A549 (cell line): ENCODE measurements around the gene CHCHD6. TPM values are rescaled to one million over a fixed set of nuclear protein-coding genes. Genes with fewer than 3 reads are reported as not detected.

Source experiments
- ATAC-seq, 2 experiments: fragments of 200-7000 bp in 1 of 2; fragments of >200 bp in 1 of 2; cut with Nextera tagmentation in 1 of 2; cut with Tn5 transposase in 1 of 2; 3 replicates each; pipeline versions ENCODE4 v1.8.0 to v1.9.1; 2018 to 2020; ENCODE audit warnings: mild to moderate bottlenecking in 1 of 2, moderate library complexity in 1 of 2
- CTCF ChIA-PET: fragments of 300-600 bp; sonication (Branson Sonifier 250); formaldehyde crosslinking; extraction: SDS; loops from one replicate; lab custom pipeline; 2021; ENCODE audit warnings: antibody characterized with exemption, inconsistent platforms; lab: Yijun Ruan, JAX
- POLR2A ChIA-PET: fragments of 350-600 bp; formaldehyde crosslinking; extraction: SDS; loops from one replicate; lab custom pipeline; 2021; ENCODE audit warnings: antibody characterized with exemption, inconsistent platforms; lab: Yijun Ruan, JAX
- DNase-seq, 2 experiments: peaks; one replicate each; pipeline versions ENCODE4 v3.0.0 to v3.0.0-alpha.2; 2011 to 2016; ENCODE audit warnings: low read depth in 1 of 2, low spot score in 1 of 2
- FAIRE-seq: peaks from 2 replicates; lab custom pipeline; 2011; peaks lifted over from hg19 to GRCh38; lab: Jason Lieb, UNC
- H3K27ac ChIP-seq, 2 experiments: fragments of >200 bp; sonication (Bioruptor Twin); formaldehyde crosslinking; 3 replicates each; pipeline ENCODE4 v1.5.1; 2016 to 2017
- H3K4me1 ChIP-seq: fragments of >200 bp; sonication (Bioruptor Twin); formaldehyde crosslinking; 3 replicates; pipeline ENCODE4 v1.6.1; 2016
- H3K4me2 ChIP-seq: fragments of >200 bp; sonication (Bioruptor Twin); formaldehyde crosslinking; 3 replicates; pipeline ENCODE4 v1.6.1; 2016
- H3K4me3 ChIP-seq: fragments of >200 bp; sonication (Bioruptor Twin); formaldehyde crosslinking; 3 replicates; pipeline ENCODE4 v1.5.1; 2016
- H3K9me3 ChIP-seq: fragments of >200 bp; sonication (Bioruptor Twin); formaldehyde crosslinking; 3 replicates; pipeline ENCODE4 v1.6.1; 2016
- BHLHE40 ChIP-seq: IDR thresholded peaks from 2 replicates; pipeline ENCODE4 v1.6.1; 2012; ENCODE audit warnings: low read depth, low read length, inconsistent platforms
- CBX8 ChIP-seq: fragments of 200-600 bp; sonication (generic); IDR thresholded peaks from 2 replicates; pipeline ENCODE4 v1.6.1; 2016
- CHD2 ChIP-seq: fragments of 150-350 bp; IDR thresholded peaks from 2 replicates; pipeline ENCODE4 v1.6.1; 2014; ENCODE audit warnings: low read length; ENCODE audit not compliant: partially characterized antibody
- CTCF ChIP-seq: fragments of >200 bp; sonication (Bioruptor Twin); formaldehyde crosslinking; IDR thresholded peaks from 3 replicates; pipeline ENCODE4 v1.5.1; 2016
- E2F6 ChIP-seq: IDR thresholded peaks from 2 replicates; pipeline ENCODE4 v1.6.1; 2012; ENCODE audit warnings: low read depth, borderline replicate concordance
- FOXS1 ChIP-seq: fragments of 250-450 bp; sonication (Bioruptor Pico); IDR thresholded peaks from 2 replicates; pipeline ENCODE4 v1.5.0; 2020; ENCODE audit warnings: mild to moderate bottlenecking, moderate library complexity
- HOXA7 ChIP-seq: fragments of 250-450 bp; sonication (Bioruptor Pico); IDR thresholded peaks from 2 replicates; pipeline ENCODE4 v1.5.0; 2020; ENCODE audit warnings: mild to moderate bottlenecking, moderate library complexity
- HOXB13 ChIP-seq: fragments of 250-450 bp; sonication (Bioruptor Pico); IDR thresholded peaks from 2 replicates; pipeline ENCODE4 v1.5.0; 2020; ENCODE audit warnings: low read depth, mild to moderate bottlenecking, moderate library complexity
- JUN ChIP-seq, 2 experiments: fragments of >200 bp; sonication (Bioruptor Twin); formaldehyde crosslinking; IDR thresholded peaks; 2 replicates in 1 of 2; 3 replicates in 1 of 2; pipeline ENCODE4 v1.6.1; 2016 to 2017
- KDM1A ChIP-seq: fragments of 200-600 bp; sonication (generic); IDR thresholded peaks from 2 replicates; pipeline ENCODE4 v1.6.1; 2016; ENCODE audit warnings: low read depth, mild to moderate bottlenecking
- KDM5A ChIP-seq: fragments of 200-600 bp; sonication (generic); IDR thresholded peaks from 2 replicates; pipeline ENCODE4 v1.6.1; 2016; ENCODE audit warnings: antibody characterized with exemption, mild to moderate bottlenecking
- POLR2AphosphoS2 ChIP-seq: conservative IDR thresholded peaks from 2 replicates; pipeline ENCODE4 v1.6.1; 2012; ENCODE audit warnings: low read length, improper control_type of control experiment, inconsistent platforms
- RARB ChIP-seq: fragments of 250-450 bp; sonication (Bioruptor Pico); IDR thresholded peaks from 2 replicates; pipeline ENCODE4 v1.8.0; 2021; ENCODE audit warnings: mild to moderate bottlenecking, moderate library complexity
- RCOR1 ChIP-seq: fragments of 150-350 bp; IDR thresholded peaks from 2 replicates; pipeline ENCODE4 v1.6.1; 2014; ENCODE audit warnings: antibody characterized with exemption, low read length, low read depth
- SREBF2 ChIP-seq: fragments of 450-650 bp; IDR thresholded peaks from 2 replicates; pipeline ENCODE4 v1.6.1; 2014; ENCODE audit warnings: mild to moderate bottlenecking, moderate library complexity
- TP53 ChIP-seq: fragments of 250-450 bp; sonication (Bioruptor Pico); IDR thresholded peaks from 2 replicates; pipeline ENCODE4 v1.5.0; 2021; ENCODE audit warnings: mild to moderate bottlenecking, moderate library complexity
- ZFP36 ChIP-seq: fragments of 450-650 bp; IDR thresholded peaks from 2 replicates; pipeline ENCODE4 v1.6.1; 2014; ENCODE audit warnings: borderline replicate concordance; ENCODE audit not compliant: partially characterized antibody
- WGBS: methylation state at CpG from one replicate; pipeline ENCODE4 v1.1.6; 2017; ENCODE audit errors: missing lambda C conversion rate; 5-methylcytosine and 5-hydroxymethylcytosine counted together
- polyA plus RNA-seq, 4 experiments: library from polyadenylated mRNA; depleted of rRNA in 3 of 4; stranded (reverse); fragments of >200 nt; fragmentation: RNase III in 1 of 4; extraction: RNeasy Plus Mini Kit Qiagen cat#74134 plus additional on column Dnase treatment in 1 of 4; gene quantifications; 2 replicates in 3 of 4; 3 replicates in 1 of 4; pipeline ENCODE4 v1.2.3, GENCODE V29; 2011 to 2017
- TF ChIP-seq, protein P1 (sequence below): IDR thresholded peaks from 2 replicates; pipeline ENCODE4 v1.6.1; 2012
- TF ChIP-seq, protein P2 (sequence below): fragments of 200-600 bp; sonication (generic); IDR thresholded peaks from 2 replicates; pipeline ENCODE4 v1.6.1; 2016; ENCODE audit warnings: antibody characterized with exemption, mild to moderate bottlenecking, moderate library complexity
- TF ChIP-seq, protein P3 (sequence below): fragments of 450-650 bp; IDR thresholded peaks from 2 replicates; pipeline ENCODE4 v1.6.1; 2014; ENCODE audit warnings: antibody characterized with exemption

The CHCHD6 gene
- polyA plus RNA-seq, 2 of the 4 experiments (the other 2 are of a cell fraction), result 15.0 to 18.1 TPM

DNA sequence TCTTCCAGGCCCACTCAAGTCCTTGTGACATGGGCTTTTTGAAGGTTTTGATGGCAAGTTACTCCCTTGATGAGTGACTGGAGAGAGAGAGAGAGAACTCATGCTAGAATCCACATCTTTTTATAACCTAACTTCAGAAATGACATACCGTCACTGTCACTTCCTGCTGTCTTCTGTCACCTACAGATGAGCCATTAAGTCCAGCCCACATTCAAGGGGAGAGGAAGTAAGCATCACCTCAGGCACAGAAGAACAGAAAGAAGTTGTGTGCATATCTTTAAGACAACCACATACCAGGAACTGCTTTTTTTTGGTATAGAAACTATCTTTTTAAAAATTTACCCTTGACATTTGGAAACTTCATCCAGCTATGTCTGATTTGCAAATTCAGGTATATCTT lies 32.5 kb upstream of the CHCHD6 start:
- TF ChIP-seq HOXB13 (CRISPR knock-in tag) (no peak), TP53 (CRISPR knock-in tag) (no peak), JUN (IDR thresholded peaks at IDR 0.05) (no peak), BHLHE40 (no peak), HOXA7 (CRISPR knock-in tag) (no peak), ZFP36 (no peak), SREBF2 (no peak), CHD2 (no peak), KDM1A (no peak), CTCF (no peak), RARB (CRISPR knock-in tag) (no peak), CBX8 (no peak), KDM5A (no peak), FOXS1 (CRISPR knock-in tag) (no peak), POLR2AphosphoS2 (no peak), RCOR1 (no peak)
- TF ChIP-seq, protein P1, sequence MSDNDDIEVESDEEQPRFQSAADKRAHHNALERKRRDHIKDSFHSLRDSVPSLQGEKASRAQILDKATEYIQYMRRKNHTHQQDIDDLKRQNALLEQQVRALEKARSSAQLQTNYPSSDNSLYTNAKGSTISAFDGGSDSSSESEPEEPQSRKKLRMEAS, result no peak
- TF ChIP-seq, protein P2, sequence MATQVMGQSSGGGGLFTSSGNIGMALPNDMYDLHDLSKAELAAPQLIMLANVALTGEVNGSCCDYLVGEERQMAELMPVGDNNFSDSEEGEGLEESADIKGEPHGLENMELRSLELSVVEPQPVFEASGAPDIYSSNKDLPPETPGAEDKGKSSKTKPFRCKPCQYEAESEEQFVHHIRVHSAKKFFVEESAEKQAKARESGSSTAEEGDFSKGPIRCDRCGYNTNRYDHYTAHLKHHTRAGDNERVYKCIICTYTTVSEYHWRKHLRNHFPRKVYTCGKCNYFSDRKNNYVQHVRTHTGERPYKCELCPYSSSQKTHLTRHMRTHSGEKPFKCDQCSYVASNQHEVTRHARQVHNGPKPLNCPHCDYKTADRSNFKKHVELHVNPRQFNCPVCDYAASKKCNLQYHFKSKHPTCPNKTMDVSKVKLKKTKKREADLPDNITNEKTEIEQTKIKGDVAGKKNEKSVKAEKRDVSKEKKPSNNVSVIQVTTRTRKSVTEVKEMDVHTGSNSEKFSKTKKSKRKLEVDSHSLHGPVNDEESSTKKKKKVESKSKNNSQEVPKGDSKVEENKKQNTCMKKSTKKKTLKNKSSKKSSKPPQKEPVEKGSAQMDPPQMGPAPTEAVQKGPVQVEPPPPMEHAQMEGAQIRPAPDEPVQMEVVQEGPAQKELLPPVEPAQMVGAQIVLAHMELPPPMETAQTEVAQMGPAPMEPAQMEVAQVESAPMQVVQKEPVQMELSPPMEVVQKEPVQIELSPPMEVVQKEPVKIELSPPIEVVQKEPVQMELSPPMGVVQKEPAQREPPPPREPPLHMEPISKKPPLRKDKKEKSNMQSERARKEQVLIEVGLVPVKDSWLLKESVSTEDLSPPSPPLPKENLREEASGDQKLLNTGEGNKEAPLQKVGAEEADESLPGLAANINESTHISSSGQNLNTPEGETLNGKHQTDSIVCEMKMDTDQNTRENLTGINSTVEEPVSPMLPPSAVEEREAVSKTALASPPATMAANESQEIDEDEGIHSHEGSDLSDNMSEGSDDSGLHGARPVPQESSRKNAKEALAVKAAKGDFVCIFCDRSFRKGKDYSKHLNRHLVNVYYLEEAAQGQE, result no peak
- TF ChIP-seq, all 56 proteins: peak for 0
- CTCF ChIA-PET, result interaction anchor here (0.8 to 1.1 kb wide), 3 partner anchors 8 to 22 kb away, joined by 3 to 7 read pairs (median 3); no protein-coding TSS in a partner anchor
- POLR2A ChIA-PET, result no interaction called here
- ATAC-seq, result no peak
- no peak overlapping the region for H3K4me2 ChIP-seq
- no peaks in the 10 kb centered on the region for H3K4me1 ChIP-seq
- H3K27ac ChIP-seq, result no peak overlapping the region
- DNase-seq, result no peak
- H3K9me3 ChIP-seq, result peaks cover 16% of the 10 kb centered on the region; the same call in 2 of the 3 replicates
- FAIRE-seq, result no peak
- H3K4me3 ChIP-seq, result no peak overlapping the region
- WGBS, result 76% methylated on average over 1 of the region's 1 CpG

DNA sequence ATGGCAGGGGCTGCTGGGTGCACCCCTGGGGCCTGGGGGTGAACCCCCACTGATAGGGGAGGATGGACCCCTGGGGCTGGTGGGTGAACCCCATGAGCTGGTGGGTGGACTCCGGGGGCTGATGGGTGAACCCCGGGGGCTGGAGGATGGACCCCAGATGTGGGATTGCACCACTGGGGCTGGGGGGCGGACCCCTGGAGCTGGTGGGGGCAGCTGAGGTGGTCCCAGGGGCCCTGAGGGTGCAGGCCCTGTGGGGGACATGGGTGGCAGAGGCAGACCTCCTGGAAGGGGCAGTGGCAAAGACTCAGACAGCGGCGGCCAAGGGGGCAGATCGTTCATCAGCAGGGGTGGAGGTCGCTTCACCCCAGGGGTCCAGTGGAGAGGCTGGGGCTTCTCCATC lies 31.7 kb upstream of the CHCHD6 start:
- FAIRE-seq (no peak), DNase-seq (no peak), ATAC-seq (no peak)
- Histone ChIP-seq H3K4me1 (no peaks in the 10 kb centered on the region), H3K4me2 (no peak overlapping the region), H3K4me3 (no peak overlapping the region), H3K9me3 (peaks cover 16% of the 10 kb centered on the region; the same call in 2 of the 3 replicates), H3K27ac (no peak overlapping the region)
- POLR2A ChIA-PET, result no interaction called here
- CTCF ChIA-PET, result interaction anchor here (0.8 to 1.1 kb wide), 2 partner anchors 17 to 21 kb away, joined by 3 read pairs; no protein-coding TSS in a partner anchor
- TF ChIP-seq, protein P3, sequence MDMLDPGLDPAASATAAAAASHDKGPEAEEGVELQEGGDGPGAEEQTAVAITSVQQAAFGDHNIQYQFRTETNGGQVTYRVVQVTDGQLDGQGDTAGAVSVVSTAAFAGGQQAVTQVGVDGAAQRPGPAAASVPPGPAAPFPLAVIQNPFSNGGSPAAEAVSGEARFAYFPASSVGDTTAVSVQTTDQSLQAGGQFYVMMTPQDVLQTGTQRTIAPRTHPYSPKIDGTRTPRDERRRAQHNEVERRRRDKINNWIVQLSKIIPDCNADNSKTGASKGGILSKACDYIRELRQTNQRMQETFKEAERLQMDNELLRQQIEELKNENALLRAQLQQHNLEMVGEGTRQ, result no peak
- TF ChIP-seq E2F6, result no peak
- WGBS, result 52% methylated on average over 4 of the region's 7 CpGs
